HepG2 (cell line): ENCODE measurements around the gene NUBP1. TPM values are rescaled to one million over a fixed set of nuclear protein-coding genes. Genes with fewer than 3 reads are reported as not detected.

Experiments used
- AFF4 ChIP-seq: sonication (generic); formaldehyde crosslinking; IDR thresholded peaks from 2 replicates; pipeline ENCODE4 v1.4.0; 2020; ENCODE audit warnings: missing genetic modification reagents
- ETV5 ChIP-seq: IDR thresholded peaks from 2 replicates; pipeline ENCODE4 v1.6.1; 2018; ENCODE audit warnings: missing biosample characterization, missing genetic modification reagents, inconsistent platforms, borderline replicate concordance
- HOXA3 ChIP-seq: sonication (generic); formaldehyde crosslinking; IDR thresholded peaks from 2 replicates; pipeline ENCODE4 v1.5.0; 2020; ENCODE audit warnings: missing genetic modification reagents
- KAT7 ChIP-seq: IDR thresholded peaks from 2 replicates; pipeline ENCODE4 v1.6.1; 2018; ENCODE audit warnings: borderline replicate concordance, missing compliant biosample characterization
- KLF15 ChIP-seq: sonication (generic); formaldehyde crosslinking; IDR thresholded peaks from 2 replicates; pipeline ENCODE4 v1.8.1; 2023; ENCODE audit warnings: borderline replicate concordance, mild to moderate bottlenecking, inconsistent platforms, missing genetic modification reagents, mixed read lengths
- MTF2 ChIP-seq: sonication (generic); formaldehyde crosslinking; IDR thresholded peaks from 2 replicates; pipeline ENCODE4 v1.5.0; 2020; ENCODE audit warnings: missing genetic modification reagents, borderline replicate concordance
- MYNN ChIP-seq: sonication (generic); formaldehyde crosslinking; IDR thresholded peaks from 2 replicates; pipeline ENCODE4 v1.4.0; 2020; ENCODE audit warnings: mild to moderate bottlenecking, low read depth, missing genetic modification reagents
- NR0B2 ChIP-seq: sonication (generic); formaldehyde crosslinking; IDR thresholded peaks from 2 replicates; pipeline ENCODE4 v1.4.0; 2020; ENCODE audit warnings: mild to moderate bottlenecking, missing genetic modification reagents
- PPARG ChIP-seq: conservative IDR thresholded peaks from 2 replicates; pipeline ENCODE4 v1.6.1; 2016; ENCODE audit warnings: missing biosample characterization, missing genetic modification reagents
- PRDM4 ChIP-seq: sonication (generic); formaldehyde crosslinking; IDR thresholded peaks from 2 replicates; pipeline ENCODE4 v1.9.0; 2021; ENCODE audit warnings: missing genetic modification reagents, borderline replicate concordance
- RNF2 ChIP-seq: fragments of 450-650 bp; conservative IDR thresholded peaks from 2 replicates; pipeline ENCODE4 v1.6.1; 2016; ENCODE audit warnings: low read depth
- RORA ChIP-seq: sonication (generic); formaldehyde crosslinking; IDR thresholded peaks from 2 replicates; pipeline ENCODE4 v1.5.0; 2020; ENCODE audit warnings: mild to moderate bottlenecking, missing genetic modification reagents, moderate library complexity
- SRSF1 ChIP-seq: fragments of 200-400 bp; formaldehyde crosslinking; optimal IDR thresholded peaks from 2 replicates; pipeline ENCODE3; 2017; ENCODE audit warnings: mild to moderate bottlenecking, low read depth, low read length, moderate library complexity
- TBX2 ChIP-seq: sonication (generic); formaldehyde crosslinking; IDR thresholded peaks from 2 replicates; pipeline ENCODE4 v1.5.0; 2020; ENCODE audit warnings: missing genetic modification reagents, mild to moderate bottlenecking, borderline replicate concordance
- ZBTB26 ChIP-seq: IDR thresholded peaks from 2 replicates; pipeline ENCODE4 v1.6.1; 2016; ENCODE audit warnings: missing compliant biosample characterization, missing genetic modification reagents, borderline replicate concordance
- ZNF362 ChIP-seq: sonication (generic); formaldehyde crosslinking; IDR thresholded peaks from 2 replicates; pipeline ENCODE4 v1.4.0; 2020; ENCODE audit warnings: missing genetic modification reagents, mild to moderate bottlenecking, borderline replicate concordance
- ZNF672 ChIP-seq: sonication (generic); formaldehyde crosslinking; IDR thresholded peaks from 2 replicates; pipeline ENCODE4 v1.8.1; 2022; ENCODE audit warnings: missing genetic modification reagents
- ZNF678 ChIP-seq: sonication (generic); formaldehyde crosslinking; IDR thresholded peaks from 2 replicates; pipeline ENCODE4 v1.4.0; 2020; ENCODE audit warnings: mild to moderate bottlenecking, missing genetic modification reagents
- ZNF777 ChIP-seq: sonication (generic); formaldehyde crosslinking; IDR thresholded peaks from 2 replicates; pipeline ENCODE4 v1.4.0; 2020; ENCODE audit warnings: missing genetic modification reagents
- polyA plus RNA-seq, 8 experiments: library from polyadenylated mRNA; depleted of rRNA in 3 of 8; stranded (reverse) in 7 of 8; unstranded in 1 of 8; fragments of >200 nt; fragmentation: Illumina TruSeq in 4 of 8; extraction: Trizol in 4 of 8; gene quantifications; 2 replicates each; pipeline versions ENCODE4 v1.2.1 to v1.2.3, GENCODE V29; 2011 to 2016; ENCODE audit warnings: low read depth in 4 of 8, missing spikeins in 1 of 8, mixed read lengths in 1 of 8; ENCODE audit not compliant: insufficient read depth in 1 of 8
- total RNA-seq, 5 experiments: library from RNA; depleted of rRNA; stranded (reverse); fragments of >200 nt; fragmentation: Illumina TruSeq; extraction: Trizol; gene quantifications; 2 replicates each; pipeline ENCODE4 v1.2.3, GENCODE V29; 2016; ENCODE audit warnings: low read depth in 1 of 5

Gene NUBP1
- total and polyA plus RNA-seq, 2 of the 13 experiments (the other 11 are each of a cell fraction or from before 2014, with no cell fraction given), result 53.5 to 70.4 TPM

GRCh38 chr16:10728003-10728887, 15.4 kb upstream of the NUBP1 start (continued):
- no peak for TF ChIP-seq ZNF678 (CRISPR knock-in tag)
- peak; percentile 51; the same call in 1 of the 2 replicates for TF ChIP-seq PPARG (CRISPR knock-in tag)
- no peak for TF ChIP-seq AFF4
- no peak for TF ChIP-seq RORA
- TF ChIP-seq ZNF362 (CRISPR knock-in tag), result peak; percentile 64; the same call in 1 of the 2 replicates
- TF ChIP-seq TBX2, result peak; percentile 80; the same call in 1 of the 2 replicates
- no peak for TF ChIP-seq NR0B2 (CRISPR knock-in tag)
- TF ChIP-seq ETV5 (CRISPR knock-in tag), result no peak; the same call in 1 of the 2 replicates
- TF ChIP-seq MYNN (CRISPR knock-in tag), result no peak
- TF ChIP-seq KLF15 (CRISPR knock-in tag), result no peak
- TF ChIP-seq PRDM4 (CRISPR knock-in tag), result no peak
- no peak for TF ChIP-seq ZNF777 (CRISPR knock-in tag)
- no peak for TF ChIP-seq SRSF1
- TF ChIP-seq KAT7 (CRISPR knock-in tag), result 0 out of 2 replicates have a peak, but pooled peaks have one; percentile 33
- 0 out of 2 replicates have a peak, but pooled peaks have one; percentile 27 for TF ChIP-seq ZBTB26
- TF ChIP-seq MTF2, result no peak
- no peak for TF ChIP-seq ZNF672 (CRISPR knock-in tag)
- no peak for TF ChIP-seq RNF2
- TF ChIP-seq HOXA3 (CRISPR knock-in tag), result peak; percentile 84
